Thoracic aorta (tissue), 2 donors: ENCODE results near the gene AKAP9. TPM values are rescaled to one million over a fixed set of nuclear protein-coding genes. Genes with fewer than 3 reads are reported as not detected.

Experiments used
- ATAC-seq: fragments of 150-250 bp; one replicate; pipeline ENCODE4 v1.8.0; 2017; ENCODE audit warnings: low read depth; ENCODE audit not compliant: insufficient number of reproducible peaks, low FRiP score
- DNase-seq: peaks from one replicate; pipeline ENCODE4 v3.0.0-alpha.2; 2020; ENCODE audit warnings: low spot score
- H3K27ac ChIP-seq, 2 donors: fragments of 200-600 bp; sonication (generic); 1 replicate in 1 of 2; 2 replicates in 1 of 2; pipeline ENCODE4 v1.5.1; 2016; ENCODE audit warnings: mild to moderate bottlenecking in 2 of 2, moderate library complexity in 2 of 2
- H3K27me3 ChIP-seq: fragments of 200-600 bp; sonication (generic); replicated peaks from 2 replicates; pipeline ENCODE4 v1.6.0; 2016; ENCODE audit warnings: mild to moderate bottlenecking; ENCODE audit not compliant: insufficient read depth
- H3K36me3 ChIP-seq: fragments of 200-600 bp; sonication (generic); one replicate; pipeline ENCODE4 v1.5.1; 2016
- H3K4me1 ChIP-seq, 2 donors: fragments of 200-600 bp; sonication (generic); 1 replicate in 1 of 2; 2 replicates in 1 of 2; pipeline versions ENCODE4 v1.5.1 to v1.6.0; 2016; ENCODE audit warnings: low read depth in 2 of 2, mild to moderate bottlenecking in 1 of 2; ENCODE audit not compliant: control insufficient read depth in 1 of 2
- H3K4me3 ChIP-seq: fragments of 200-600 bp; sonication (generic); 2 replicates; pipeline ENCODE4 v1.5.1; 2016; ENCODE audit warnings: mild to moderate bottlenecking
- H3K9me3 ChIP-seq: fragments of 200-600 bp; sonication (generic); 2 replicates; pipeline ENCODE4 v1.5.1; 2016
- total RNA-seq, 2 donors: library from RNA; depleted of rRNA; stranded (reverse); fragments of >200 nt; gene quantifications; one replicate each; pipeline versions ENCODE4 v1.1.0 to v1.2.3, GENCODE V29; 2016
- TF ChIP-seq, protein P1 (sequence below): fragments of 200-600 bp; sonication (generic); IDR thresholded peaks from one replicate; pipeline ENCODE4 v1.5.1; 2019; ENCODE audit warnings: antibody characterized with exemption

AKAP9 gene
- total RNA-seq, 2 donors from 2014 or later = 49.8 to 72.1 TPM

DNA sequence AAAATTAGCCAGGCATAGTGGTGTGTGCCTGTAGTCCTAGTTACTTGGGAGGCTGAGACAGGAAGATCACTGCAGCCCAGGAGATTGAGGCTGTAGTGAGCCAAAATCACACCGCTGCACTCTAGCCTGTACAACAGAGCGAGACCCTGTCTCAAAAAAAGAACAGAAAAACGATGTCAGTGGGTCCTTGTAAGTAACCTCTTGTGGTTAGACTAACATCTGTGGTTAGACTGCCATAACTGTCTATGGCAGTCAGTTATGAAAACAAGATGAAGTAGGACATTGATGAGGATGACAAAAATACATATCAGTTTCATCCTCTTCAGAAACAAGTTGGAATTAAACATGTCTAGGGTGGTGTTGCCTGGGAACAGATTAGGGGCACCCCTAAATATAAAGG is 53.3 kb downstream of the AKAP9 start:
- no peak overlapping the region for H3K4me3 ChIP-seq
- H3K27ac ChIP-seq = no peak overlapping the region
- no peaks in the 10 kb centered on the region for H3K4me1 ChIP-seq
- ATAC-seq = no peak
- peaks cover 28% of the 10 kb centered on the region for H3K36me3 ChIP-seq
- no peaks in the 10 kb centered on the region for H3K27me3 ChIP-seq
- H3K9me3 ChIP-seq = no peaks in the 10 kb centered on the region
- no peak for DNase-seq
- TF ChIP-seq, protein P1, sequence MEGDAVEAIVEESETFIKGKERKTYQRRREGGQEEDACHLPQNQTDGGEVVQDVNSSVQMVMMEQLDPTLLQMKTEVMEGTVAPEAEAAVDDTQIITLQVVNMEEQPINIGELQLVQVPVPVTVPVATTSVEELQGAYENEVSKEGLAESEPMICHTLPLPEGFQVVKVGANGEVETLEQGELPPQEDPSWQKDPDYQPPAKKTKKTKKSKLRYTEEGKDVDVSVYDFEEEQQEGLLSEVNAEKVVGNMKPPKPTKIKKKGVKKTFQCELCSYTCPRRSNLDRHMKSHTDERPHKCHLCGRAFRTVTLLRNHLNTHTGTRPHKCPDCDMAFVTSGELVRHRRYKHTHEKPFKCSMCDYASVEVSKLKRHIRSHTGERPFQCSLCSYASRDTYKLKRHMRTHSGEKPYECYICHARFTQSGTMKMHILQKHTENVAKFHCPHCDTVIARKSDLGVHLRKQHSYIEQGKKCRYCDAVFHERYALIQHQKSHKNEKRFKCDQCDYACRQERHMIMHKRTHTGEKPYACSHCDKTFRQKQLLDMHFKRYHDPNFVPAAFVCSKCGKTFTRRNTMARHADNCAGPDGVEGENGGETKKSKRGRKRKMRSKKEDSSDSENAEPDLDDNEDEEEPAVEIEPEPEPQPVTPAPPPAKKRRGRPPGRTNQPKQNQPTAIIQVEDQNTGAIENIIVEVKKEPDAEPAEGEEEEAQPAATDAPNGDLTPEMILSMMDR = no peak

DNA sequence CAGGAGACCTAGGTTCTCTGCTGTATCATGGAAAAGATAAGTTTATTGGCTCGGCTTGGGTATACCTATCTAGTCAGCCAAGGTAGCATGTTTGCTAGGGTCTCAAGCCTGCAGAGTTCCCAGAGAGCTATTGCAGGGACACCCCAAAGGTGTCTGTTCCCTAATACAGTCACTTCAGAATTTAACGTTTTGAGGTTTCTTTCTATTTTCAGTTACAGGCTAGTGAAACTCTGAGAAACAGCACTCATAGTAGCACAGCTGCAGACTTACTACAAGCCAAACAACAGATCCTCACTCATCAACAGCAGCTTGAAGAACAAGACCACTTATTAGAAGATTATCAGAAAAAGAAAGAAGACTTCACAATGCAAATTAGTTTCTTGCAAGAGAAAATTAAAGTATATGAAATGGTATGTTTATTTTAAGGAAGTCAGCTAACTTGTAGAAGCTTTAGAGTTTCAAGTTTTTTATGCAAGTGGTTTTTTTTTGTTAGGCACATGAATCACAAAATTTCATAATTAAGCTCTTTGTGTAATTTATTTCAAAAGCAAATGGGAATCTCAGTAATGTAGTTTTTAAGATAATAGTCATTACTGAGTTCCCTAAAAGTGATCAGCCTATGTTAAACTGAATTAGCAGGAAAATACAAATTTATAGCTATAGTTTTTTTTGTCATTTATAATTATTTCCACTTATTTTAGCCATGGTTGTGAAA is 54.9 kb downstream of the AKAP9 start:
- Histone ChIP-seq H3K27me3 (no peaks in the 10 kb centered on the region), H3K36me3 (peaks cover 28% of the 10 kb centered on the region), H3K4me1 (no peaks in the 10 kb centered on the region), H3K4me3 (no peak overlapping the region), H3K27ac (no peak overlapping the region), H3K9me3 (no peaks in the 10 kb centered on the region)
- DNase-seq (no peak), ATAC-seq (no peak)
- TF ChIP-seq, protein P1 = no peak

DNA sequence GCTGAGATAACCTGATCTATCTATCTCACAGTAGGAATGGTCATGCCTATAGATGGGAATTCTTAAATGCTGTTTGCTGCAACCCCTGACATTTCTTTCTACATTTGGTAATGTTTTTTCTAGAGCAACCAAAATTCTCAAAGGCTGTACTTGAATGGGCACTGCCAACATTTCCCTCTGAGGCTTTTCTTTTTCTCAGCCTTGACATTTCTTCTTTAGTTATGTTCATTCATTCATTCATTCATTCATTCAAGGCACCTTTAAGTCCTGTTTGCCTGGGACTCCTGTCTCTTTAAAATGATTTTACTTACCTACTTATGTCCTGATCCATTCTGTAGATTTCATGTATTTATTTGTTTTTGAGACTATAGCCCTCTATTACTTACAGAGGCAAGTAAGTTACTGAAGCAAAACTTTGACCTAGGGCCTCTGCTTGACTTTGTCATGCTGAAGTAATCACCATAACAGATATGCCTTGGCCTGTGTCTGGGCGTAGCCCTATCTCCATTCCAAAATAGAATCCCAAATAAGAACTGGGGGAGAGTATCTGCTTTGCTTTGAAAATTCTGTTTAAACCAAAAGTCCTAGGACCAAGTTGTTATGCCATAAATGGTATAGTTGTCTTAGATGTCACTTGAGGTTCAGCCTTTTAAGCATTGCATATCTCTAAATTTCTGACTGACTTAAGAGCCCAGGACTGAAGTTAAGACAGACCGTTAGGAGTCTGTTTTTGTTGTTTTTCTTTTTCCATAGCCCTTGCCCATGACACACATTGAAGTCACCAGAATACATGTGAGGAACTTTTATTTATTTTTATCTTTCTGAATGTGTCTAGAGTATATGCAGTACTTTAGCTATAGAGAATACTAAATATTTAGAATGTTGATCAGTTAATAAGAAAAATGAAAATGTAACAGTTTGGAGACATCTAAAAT is 59.2 kb downstream of the AKAP9 start:
- peaks cover 26% of the 10 kb centered on the region for H3K36me3 ChIP-seq
- H3K4me3 ChIP-seq = no peak overlapping the region
- ATAC-seq = no peak

DNA sequence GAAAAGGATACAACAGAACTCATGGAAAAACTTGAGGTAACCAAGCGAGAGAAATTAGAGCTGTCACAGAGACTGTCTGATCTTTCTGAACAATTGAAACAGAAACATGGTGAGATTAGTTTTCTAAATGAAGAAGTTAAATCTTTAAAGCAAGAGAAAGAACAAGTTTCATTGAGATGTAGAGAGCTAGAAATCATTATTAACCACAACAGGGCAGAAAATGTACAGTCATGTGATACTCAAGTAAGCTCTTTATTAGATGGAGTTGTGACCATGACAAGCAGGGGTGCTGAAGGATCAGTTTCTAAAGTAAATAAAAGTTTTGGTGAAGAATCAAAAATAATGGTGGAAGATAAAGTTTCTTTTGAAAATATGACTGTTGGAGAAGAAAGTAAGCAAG is 62.1 kb downstream of the AKAP9 start:
- TF ChIP-seq, protein P1 = no peak
- DNase-seq = no peak
- no peaks in the 10 kb centered on the region for H3K4me1 ChIP-seq
- no peak for ATAC-seq
- H3K4me3 ChIP-seq = no peak overlapping the region
- H3K27ac ChIP-seq = no peak overlapping the region
- no peaks in the 10 kb centered on the region for H3K27me3 ChIP-seq
- H3K9me3 ChIP-seq = no peaks in the 10 kb centered on the region
- peaks cover 12% of the 10 kb centered on the region for H3K36me3 ChIP-seq

More for the DNA sequence above, 59.2 kb downstream of the AKAP9 start:
- H3K9me3 ChIP-seq = no peaks in the 10 kb centered on the region
- H3K27ac ChIP-seq = no peak overlapping the region
- TF ChIP-seq, protein P1 = no peak
- H3K27me3 ChIP-seq = no peaks in the 10 kb centered on the region
- DNase-seq = no peak
- no peaks in the 10 kb centered on the region for H3K4me1 ChIP-seq

DNA sequence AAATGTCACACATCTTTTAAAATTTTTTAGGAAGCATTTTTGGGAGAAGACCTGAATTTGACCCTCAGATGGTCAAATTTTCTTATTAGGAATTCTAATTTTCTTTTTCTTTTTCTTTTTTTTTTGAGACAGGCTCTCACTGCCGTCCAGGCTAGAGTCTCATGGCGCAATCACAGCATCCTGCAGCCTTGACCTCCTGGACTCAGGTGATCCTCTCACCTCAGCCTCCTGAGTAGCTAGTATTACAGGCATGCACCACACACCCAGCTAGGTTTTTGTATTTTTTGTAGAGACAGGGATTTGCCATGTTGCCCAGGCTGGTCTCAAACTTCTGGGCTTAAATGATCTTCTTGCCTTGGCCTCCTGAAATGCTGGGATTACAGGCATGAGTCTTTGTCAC is 65.4 kb downstream of the AKAP9 start:
- TF ChIP-seq, protein P1 = no peak
- ATAC-seq = no peak
- Histone ChIP-seq H3K27ac (no peak overlapping the region), H3K27me3 (no peaks in the 10 kb centered on the region), H3K9me3 (no peaks in the 10 kb centered on the region), H3K4me3 (no peak overlapping the region), H3K4me1 (no peaks in the 10 kb centered on the region), H3K36me3 (peaks cover 9% of the 10 kb centered on the region)
- DNase-seq = no peak
